K562 (cell line): ENCODE results near the gene POLR2J. TPM values are rescaled to one million over a fixed set of nuclear protein-coding genes. Genes with fewer than 3 reads are reported as not detected.

Source experiments
- ATAC-seq: fragments of 200-7000 bp; cut with Tn5 transposase; 3 replicates; pipeline ENCODE4 v1.9.1; 2020; ENCODE audit warnings: moderate library complexity
- BruUV-seq: library from RNA; stranded (reverse); fragments of 400-500 nt; replicated peaks from 2 replicates; lab custom pipeline; 2021; lab: Mats Ljungman, UMichigan
- CTCF ChIA-PET: fragments of 300-600 bp; formaldehyde crosslinking; extraction: SDS; loops from one replicate; lab custom pipeline; 2021; ENCODE audit warnings: low intra/inter-chr PET ratio; lab: Yijun Ruan, JAX
- POLR2A ChIA-PET: fragments of 300-600, 350-650 bp; sonication (Branson Sonifier 250); formaldehyde crosslinking; extraction: SDS; loops from one replicate; lab custom pipeline; 2021; ENCODE audit warnings: antibody characterized with exemption, inconsistent platforms; lab: Yijun Ruan, JAX
- DNase-seq, 4 experiments: peaks; one replicate each; pipeline versions ENCODE4 v3.0.0 to v3.0.0-alpha.2; 2011 to 2018; ENCODE audit warnings: low spot score in 3 of 4, mixed read lengths in 3 of 4; ENCODE audit errors: extremely low read depth in 1 of 4
- FAIRE-seq: peaks from 2 replicates; lab custom pipeline; 2011; peaks lifted over from hg19 to GRCh38; lab: Jason Lieb, UNC
- H2AFZ ChIP-seq: 2 replicates; pipeline ENCODE4 v1.6.0; 2011; ENCODE audit warnings: low read depth, low read length, control low read depth, inconsistent platforms
- H3K27ac ChIP-seq: fragments of 200-600 bp; 3 replicates; pipeline ENCODE4 v1.8.0; 2011; ENCODE audit warnings: low read depth, mild to moderate bottlenecking, control low read depth, inconsistent platforms, low read length, moderate library complexity, mixed read lengths; ENCODE audit errors: extremely low read depth
- H3K27me3 ChIP-seq, 2 experiments: fragments of 300-600 bp in 1 of 2; 2 replicates in 1 of 2; 3 replicates in 1 of 2; pipeline versions ENCODE4 v1.6.0 to v1.8.0; 2011; ENCODE audit warnings: inconsistent platforms in 2 of 2, low read length in 2 of 2, mild to moderate bottlenecking in 1 of 2, mixed read lengths in 1 of 2, moderate library complexity in 1 of 2; ENCODE audit not compliant: control insufficient read depth in 2 of 2, insufficient read depth in 2 of 2
- H3K36me3 ChIP-seq: fragments of 300-600 bp; 3 replicates; pipeline ENCODE4 v1.8.0; 2011; ENCODE audit warnings: mild to moderate bottlenecking, low read length, inconsistent platforms; ENCODE audit not compliant: control insufficient read depth, insufficient read depth
- H3K4me1 ChIP-seq, 2 experiments: fragments of 200-600 bp in 1 of 2; replicated peaks in 1 of 2; 2 replicates in 1 of 2; 3 replicates in 1 of 2; pipeline versions ENCODE4 v1.5.1 to v1.8.0; 2011; ENCODE audit warnings: inconsistent platforms in 2 of 2, low read length in 2 of 2, mild to moderate bottlenecking in 1 of 2, mixed read lengths in 1 of 2, moderate library complexity in 1 of 2; ENCODE audit not compliant: control insufficient read depth in 2 of 2, insufficient read depth in 2 of 2
- H3K4me2 ChIP-seq: 2 replicates; pipeline ENCODE4 v1.6.1; 2011; ENCODE audit warnings: low read length, control low read depth, inconsistent platforms, mixed read lengths; ENCODE audit not compliant: insufficient read depth
- H3K4me3 ChIP-seq: fragments of 200-600 bp; sonication (generic), shearing (Covaris generic); 2 replicates; pipeline ENCODE4 v1.5.1; 2016; ENCODE audit warnings: control low read depth, inconsistent platforms
- H3K79me2 ChIP-seq: fragments of 200-600 bp; 3 replicates; pipeline ENCODE4 v1.8.0; 2011; ENCODE audit warnings: low read length, inconsistent platforms; ENCODE audit not compliant: control insufficient read depth, insufficient read depth
- H3K9ac ChIP-seq, 2 experiments: 2 replicates each; pipeline versions ENCODE4 v1.6.0 to v1.6.1; 2011; ENCODE audit warnings: low read depth in 2 of 2, low read length in 2 of 2, control low read depth in 1 of 2, inconsistent platforms in 1 of 2, mild to moderate bottlenecking in 1 of 2, mixed read lengths in 1 of 2; ENCODE audit not compliant: insufficient read depth in 1 of 2
- H3K9me1 ChIP-seq: one replicate; pipeline ENCODE4 v1.6.0; 2011; ENCODE audit warnings: inconsistent platforms, mild to moderate bottlenecking, low read length, moderate library complexity; ENCODE audit not compliant: control insufficient read depth, insufficient read depth
- H3K9me3 ChIP-seq: replicated peaks from 2 replicates; pipeline ENCODE4 v1.5.1; 2011; ENCODE audit warnings: low read depth, low read length, inconsistent platforms; ENCODE audit not compliant: control insufficient read depth, insufficient read depth
- H4K20me1 ChIP-seq: replicated peaks from 2 replicates; pipeline ENCODE4 v1.6.1; 2011; ENCODE audit warnings: low read length, inconsistent platforms, mixed read lengths; ENCODE audit not compliant: control insufficient read depth, insufficient read depth
- BCOR ChIP-seq: fragments of 450-650 bp; IDR thresholded peaks from 2 replicates; pipeline ENCODE4 v1.6.1; 2016
- CTCFL ChIP-seq: IDR thresholded peaks from 2 replicates; pipeline ENCODE4 v1.6.1; 2011; ENCODE audit warnings: borderline replicate concordance, low read depth, mild to moderate bottlenecking, moderate library complexity, low read length; ENCODE audit not compliant: insufficient read depth, poor library complexity, severe bottlenecking
- FOXP1 ChIP-seq: sonication (generic); formaldehyde crosslinking; IDR thresholded peaks from 2 replicates; pipeline ENCODE4 v1.8.0; 2022; ENCODE audit warnings: mild to moderate bottlenecking, missing genetic modification reagents
- HMGN3 ChIP-seq: IDR thresholded peaks from 2 replicates; pipeline ENCODE4 v1.6.1; 2011; ENCODE audit warnings: borderline replicate concordance, low read depth, mild to moderate bottlenecking, mixed read lengths, low read length; ENCODE audit not compliant: insufficient read length; ENCODE audit errors: extremely low read depth
- MBD2 ChIP-seq: sonication (generic); IDR thresholded peaks from 2 replicates; pipeline ENCODE4 v1.6.1; 2016; ENCODE audit warnings: low read depth, borderline replicate concordance
- RBFOX2 ChIP-seq: fragments of 200-400 bp; formaldehyde crosslinking; IDR thresholded peaks from 2 replicates; pipeline ENCODE4 v1.6.1; 2017; ENCODE audit warnings: low read depth, mild to moderate bottlenecking, low read length, moderate library complexity
- ZBTB33 ChIP-seq: sonication (generic); formaldehyde crosslinking; IDR thresholded peaks from 2 replicates; pipeline ENCODE4 v1.8.1; 2023; ENCODE audit warnings: mild to moderate bottlenecking, missing genetic modification reagents
- WGBS: fragments of 100-300 bp; shearing (Covaris generic); methylation state at CpG from one replicate; pipeline ENCODE4 v1.1.6; 2016; ENCODE audit warnings: low coverage, mixed read lengths; ENCODE audit not compliant: insufficient coverage; ENCODE audit errors: missing lambda C conversion rate; 5-methylcytosine and 5-hydroxymethylcytosine counted together
- in situ Hi-C: fragments of 300-500 bp; cut with MboI; formaldehyde crosslinking; loops from 4 replicates; pipeline ENCODE4 v1.15.0; 2018; ENCODE audit warnings: inconsistent platforms, mixed read lengths
- intact Hi-C: fragments of 100-400 bp; cut with micrococcal nuclease; formaldehyde crosslinking; loops from 2 replicates; pipeline ENCODE4 v1.14.2; 2022
- polyA plus RNA-seq, 8 experiments: library from polyadenylated mRNA; depleted of rRNA in 4 of 8; stranded (reverse) in 5 of 8; unstranded in 3 of 8; fragments of >200 nt; fragmentation: Nextera tagmentation in 2 of 8; fragmentation: Illumina TruSeq in 1 of 8; extraction: Ambion mirVana in 2 of 8; extraction: Trizol in 1 of 8; gene quantifications; 2 replicates each; pipeline versions ENCODE4 v1.2.1 to v1.2.3, GENCODE V29; 2011 to 2014; ENCODE audit warnings: inconsistent platforms in 1 of 8, missing spikeins in 1 of 8
- total RNA-seq, 7 experiments: library from RNA; depleted of rRNA in 6 of 7; stranded (reverse); fragments of >200 nt in 6 of 7; fragmentation: Illumina TruSeq in 2 of 7; extraction: Trizol in 2 of 7; gene quantifications; 2 replicates each; pipeline versions ENCODE4 v1.2.1 to v1.2.3, GENCODE V29; 2011 to 2021; ENCODE audit warnings: low replicate concordance in 1 of 7
- TF ChIP-seq, protein P1 (sequence below): fragments of 450-650 bp; formaldehyde crosslinking; IDR thresholded peaks from 2 replicates; pipeline ENCODE4 v1.4.0; 2020; ENCODE audit warnings: mild to moderate bottlenecking, moderate library complexity

POLR2J gene
- total and polyA plus RNA-seq, 9 of the 15 experiments (the other 6 are each of a cell fraction or from before 2014, with no cell fraction given), result 32.3 to 220 (median 113) TPM

DNA sequence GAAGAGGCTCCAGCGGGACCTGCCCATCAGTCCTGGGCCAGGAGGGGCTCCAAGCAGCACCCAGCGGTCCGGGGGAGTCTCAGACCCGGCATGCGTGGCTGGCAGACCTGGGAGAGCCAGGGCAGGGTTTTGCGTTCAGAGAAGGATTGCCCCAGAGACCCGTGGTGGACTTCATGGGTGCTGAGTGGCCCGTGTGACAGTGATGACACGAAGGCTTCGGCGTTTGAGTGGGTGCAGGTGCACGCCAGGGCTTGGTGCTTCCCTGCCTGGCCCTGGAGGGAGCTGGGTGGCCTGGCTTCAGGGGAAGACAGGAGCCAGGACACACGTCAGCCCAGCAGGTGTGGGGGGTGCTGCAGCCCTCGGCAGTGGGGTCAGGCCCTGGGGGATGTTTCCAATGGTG, 31.4 kb downstream of the POLR2J start (continued):
- TF ChIP-seq CTCFL, result no peak
- no peak for TF ChIP-seq BCOR
- TF ChIP-seq MBD2, result no peak
- TF ChIP-seq, protein P1, sequence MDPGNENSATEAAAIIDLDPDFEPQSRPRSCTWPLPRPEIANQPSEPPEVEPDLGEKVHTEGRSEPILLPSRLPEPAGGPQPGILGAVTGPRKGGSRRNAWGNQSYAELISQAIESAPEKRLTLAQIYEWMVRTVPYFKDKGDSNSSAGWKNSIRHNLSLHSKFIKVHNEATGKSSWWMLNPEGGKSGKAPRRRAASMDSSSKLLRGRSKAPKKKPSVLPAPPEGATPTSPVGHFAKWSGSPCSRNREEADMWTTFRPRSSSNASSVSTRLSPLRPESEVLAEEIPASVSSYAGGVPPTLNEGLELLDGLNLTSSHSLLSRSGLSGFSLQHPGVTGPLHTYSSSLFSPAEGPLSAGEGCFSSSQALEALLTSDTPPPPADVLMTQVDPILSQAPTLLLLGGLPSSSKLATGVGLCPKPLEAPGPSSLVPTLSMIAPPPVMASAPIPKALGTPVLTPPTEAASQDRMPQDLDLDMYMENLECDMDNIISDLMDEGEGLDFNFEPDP (CRISPR knock-in tag), result no peak

DNA sequence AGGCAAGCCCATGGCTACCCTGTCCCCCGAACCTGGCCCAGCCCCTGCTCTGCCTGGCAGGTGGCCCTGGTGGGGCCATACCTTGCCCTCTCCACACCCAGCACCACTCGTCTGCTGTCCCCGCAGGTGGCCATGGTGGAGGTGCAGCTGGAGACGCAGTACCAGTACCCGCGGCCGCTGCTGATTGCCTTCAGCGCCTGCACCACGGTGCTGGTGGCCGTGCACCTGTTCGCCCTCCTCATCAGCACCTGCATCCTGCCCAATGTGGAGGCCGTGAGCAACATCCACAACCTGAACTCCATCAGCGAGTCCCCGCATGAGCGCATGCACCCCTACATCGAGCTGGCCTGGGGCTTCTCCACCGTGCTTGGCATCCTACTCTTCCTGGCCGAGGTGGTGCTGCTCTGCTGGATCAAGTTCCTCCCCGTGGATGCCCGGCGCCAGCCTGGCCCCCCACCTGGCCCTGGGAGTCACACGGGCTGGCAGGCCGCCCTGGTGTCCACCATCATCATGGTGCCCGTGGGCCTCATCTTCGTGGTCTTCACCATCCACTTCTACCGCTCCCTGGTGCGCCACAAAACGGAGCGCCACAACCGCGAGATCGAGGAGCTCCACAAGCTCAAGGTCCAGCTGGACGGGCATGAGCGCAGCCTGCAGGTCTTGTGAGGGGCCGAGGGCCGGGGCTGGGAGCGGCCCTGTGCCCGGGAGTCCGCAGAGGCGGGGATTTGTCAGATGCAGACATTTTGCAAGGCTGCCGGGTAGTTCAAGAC, 32.1 kb downstream of the POLR2J start:
- DNase-seq (no peak), ATAC-seq (no peak), FAIRE-seq (no peak)
- BruUV-seq, result no TSS peak
- H3K9ac ChIP-seq, result no peak overlapping the region; a peak in 1 of 4 replicates
- peaks cover 3% of the 10 kb centered on the region for H3K9me1 ChIP-seq
- intact Hi-C loops, result no loop called here
- H3K27ac ChIP-seq, result no peak overlapping the region
- no peaks in the 10 kb centered on the region for H3K27me3 ChIP-seq
- CTCF ChIA-PET, result no interaction called here
- POLR2A ChIA-PET, result interaction anchor here (1.5 kb wide), 1 partner anchor 10 kb away, joined by 3 read pairs; no protein-coding TSS in a partner anchor
- in situ Hi-C loops, result no loop called here
- H2AFZ ChIP-seq, result no peak overlapping the region
- WGBS, result 92% methylated on average over 40 of the region's 41 CpGs
- H3K9me3 ChIP-seq, result no peaks in the 10 kb centered on the region
- no peaks in the 10 kb centered on the region for H3K79me2 ChIP-seq
- no peak overlapping the region for H3K4me3 ChIP-seq
- TF ChIP-seq FOXP1 (CRISPR knock-in tag) (no peak), ZBTB33 (CRISPR knock-in tag) (peak; percentile 83), HMGN3 (peak; percentile 22), RBFOX2 (peak; percentile 21; the same call in 1 of the 2 replicates)
- H3K4me2 ChIP-seq, result no peak overlapping the region
- peaks cover 25 to 64% of the 10 kb centered on the region in 2 experiments for H3K4me1 ChIP-seq
- peaks cover 24% of the 10 kb centered on the region; the same call in 2 of the 3 replicates for H3K36me3 ChIP-seq
- no peaks in the 10 kb centered on the region; the same call in 1 of the 2 replicates for H4K20me1 ChIP-seq
